ENCODE data around the gene PLK2.

Gene PLK2

GRCh38 chr5:58458141-58458742 lies 1.6 kb downstream of the PLK2 start:
- H3K27me3 ChIP-seq, result peaks cover 38% of the 10 kb centered on the region
- TF ChIP-seq CTCF (IDR thresholded peaks at IDR 0.05), result no peak
- H3K27ac ChIP-seq, result no peak overlapping the region
- peaks cover 10 to 16% of the 10 kb centered on the region in 2 experiments for H3K4me1 ChIP-seq (ENCODE audit: control insufficient read depth in 1 of 2, insufficient read depth in 1 of 2, low read depth in 1 of 2, low read length in 1 of 2)
- H3K4me3 ChIP-seq (ENCODE audit: low read depth in 1 of 2, low read length in 1 of 2), result no peak overlapping the region
- H3K36me3 ChIP-seq, result no peaks in the 10 kb centered on the region
- H3K9me3 ChIP-seq, result no peaks in the 10 kb centered on the region

- H3K4me1 ChIP-seq (ENCODE audit: control insufficient read depth in 1 of 2, insufficient read depth in 1 of 2, low read depth in 1 of 2, low read length in 1 of 2), result peaks cover 10 to 16% of the 10 kb centered on the region in 2 experiments
- no peak for TF ChIP-seq CTCF (IDR thresholded peaks at IDR 0.05)
- no peak overlapping the region for H3K27ac ChIP-seq
- H3K9me3 ChIP-seq, result no peaks in the 10 kb centered on the region
- no peaks in the 10 kb centered on the region for H3K36me3 ChIP-seq
- H3K4me3 ChIP-seq (ENCODE audit: low read depth in 1 of 2, low read length in 1 of 2), result no peak overlapping the region
- peaks cover 38% of the 10 kb centered on the region for H3K27me3 ChIP-seq
Measured at GRCh38 chr5:58457050-58457449, 2.8 kb downstream of the PLK2 start.

GRCh38 chr5:58456486-58456885 lies 3.4 kb downstream of the PLK2 start:
- peaks cover 10 to 16% of the 10 kb centered on the region in 2 experiments for H3K4me1 ChIP-seq (ENCODE audit: control insufficient read depth in 1 of 2, insufficient read depth in 1 of 2, low read depth in 1 of 2, low read length in 1 of 2)
- no peak for TF ChIP-seq CTCF (IDR thresholded peaks at IDR 0.05)
- H3K9me3 ChIP-seq, result no peaks in the 10 kb centered on the region
- peaks cover 38% of the 10 kb centered on the region for H3K27me3 ChIP-seq
- H3K27ac ChIP-seq, result no peak overlapping the region
- no peak overlapping the region for H3K4me3 ChIP-seq (ENCODE audit: low read depth in 1 of 2, low read length in 1 of 2)
- no peaks in the 10 kb centered on the region for H3K36me3 ChIP-seq

- Histone ChIP-seq H3K36me3 (no peaks in the 10 kb centered on the region), H3K9me3 (no peaks in the 10 kb centered on the region), H3K27me3 (peaks cover 38% of the 10 kb centered on the region), H3K4me1 (ENCODE audit: control insufficient read depth in 1 of 2, insufficient read depth in 1 of 2, low read depth in 1 of 2, low read length in 1 of 2) (peaks cover 10 to 16% of the 10 kb centered on the region in 2 experiments), H3K4me3 (ENCODE audit: low read depth in 1 of 2, low read length in 1 of 2) (no peak overlapping the region), H3K27ac (no peak overlapping the region)
- TF ChIP-seq CTCF (IDR thresholded peaks at IDR 0.05), result no peak
Measured at GRCh38 chr5:58456026-58456425, 3.9 kb downstream of the PLK2 start.

- no peak for TF ChIP-seq CTCF (IDR thresholded peaks at IDR 0.05)
- H3K4me3 ChIP-seq (ENCODE audit: low read depth in 1 of 2, low read length in 1 of 2), result no peak overlapping the region
- no peaks in the 10 kb centered on the region for H3K36me3 ChIP-seq
- no peaks in the 10 kb centered on the region for H3K9me3 ChIP-seq
- no peak overlapping the region for H3K27ac ChIP-seq
- H3K27me3 ChIP-seq, result peaks cover 38% of the 10 kb centered on the region
- H3K4me1 ChIP-seq (ENCODE audit: control insufficient read depth in 1 of 2, insufficient read depth in 1 of 2, low read depth in 1 of 2, low read length in 1 of 2), result peaks cover 10 to 13% of the 10 kb centered on the region in 2 experiments
Measured at GRCh38 chr5:58455480-58455879, 4.4 kb downstream of the PLK2 start.
